Cardiac muscle cell (in vitro differentiated cells and primary cell): ENCODE results near the gene SPTLC3. TPM values are rescaled to one million over a fixed set of nuclear protein-coding genes. Genes with fewer than 3 reads are reported as not detected.

Experiments used
- DNase-seq, 2 donors: peaks; one replicate each; pipeline versions ENCODE4 v3.0.0 to v3.0.0-alpha.2; 2010 to 2017; ENCODE audit warnings: low read depth in 1 of 2, low spot score in 1 of 2
- H3K27ac ChIP-seq: fragments of 200-600 bp; sonication (generic); 2 replicates; pipeline ENCODE4 v1.5.1; 2016
- H3K27me3 ChIP-seq: fragments of 200-600 bp; sonication (generic); 2 replicates; pipeline ENCODE4 v1.6.0; 2016; ENCODE audit warnings: control low read depth
- H3K36me3 ChIP-seq: fragments of 200-600 bp; sonication (generic); 2 replicates; pipeline ENCODE4 v1.5.1; 2016; ENCODE audit warnings: control low read depth
- H3K4me1 ChIP-seq: fragments of 200-600 bp; sonication (generic); 2 replicates; pipeline ENCODE4 v1.8.1; 2017; ENCODE audit warnings: low read depth, mild to moderate bottlenecking, mixed run types
- H3K4me3 ChIP-seq: fragments of 200-600 bp; sonication (generic); 2 replicates; pipeline ENCODE4 v1.5.1; 2016; ENCODE audit warnings: mild to moderate bottlenecking
- H3K9me3 ChIP-seq: fragments of 200-600 bp; sonication (generic); 2 replicates; pipeline ENCODE4 v1.5.1; 2017; ENCODE audit warnings: low read depth, mild to moderate bottlenecking, control low read depth
- CTCF ChIP-seq: IDR thresholded peaks from 2 replicates; pipeline ENCODE4 v1.5.1; 2012; ENCODE audit warnings: low read depth, mild to moderate bottlenecking, low read length
- polyA plus RNA-seq: library from polyadenylated mRNA; unstranded; fragments of >200 nt; fragmentation: Nextera tagmentation; extraction: Ambion mirVana; gene quantifications from 2 replicates; pipeline ENCODE4 v1.2.1, GENCODE V29; 2016
- total RNA-seq: library from RNA; depleted of rRNA; stranded (reverse); fragments of >200 nt; gene quantifications from 2 replicates; pipeline ENCODE4 v1.2.3, GENCODE V29; 2016

SPTLC3 gene
- total and polyA plus RNA-seq, 2 experiments from 2014 or later: 2.2 to 6.2 TPM

GRCh38 chr20:13170771-13171170, 162.0 kb downstream of the SPTLC3 start:
- TF ChIP-seq CTCF: no peak
- H3K27me3 ChIP-seq: no peaks in the 10 kb centered on the region

GRCh38 chr20:13173201-13173600, 164.4 kb downstream of the SPTLC3 start:
- Histone ChIP-seq H3K27me3 (no peaks in the 10 kb centered on the region), H3K4me1 (no peaks in the 10 kb centered on the region), H3K27ac (no peak overlapping the region), H3K9me3 (no peaks in the 10 kb centered on the region), H3K36me3 (no peaks in the 10 kb centered on the region), H3K4me3 (no peak overlapping the region)
- no peak for TF ChIP-seq CTCF
- no peak for DNase-seq

More at GRCh38 chr20:13170771-13171170, 162.0 kb downstream of the SPTLC3 start:
- peaks cover 6% of the 10 kb centered on the region for H3K4me1 ChIP-seq
- H3K4me3 ChIP-seq: no peak overlapping the region
- H3K36me3 ChIP-seq: no peaks in the 10 kb centered on the region
- H3K27ac ChIP-seq: no peak overlapping the region
- H3K9me3 ChIP-seq: no peaks in the 10 kb centered on the region
- no peak for DNase-seq

- Histone ChIP-seq H3K27ac (no peak overlapping the region), H3K4me1 (no peaks in the 10 kb centered on the region), H3K9me3 (no peaks in the 10 kb centered on the region), H3K27me3 (no peaks in the 10 kb centered on the region), H3K36me3 (no peaks in the 10 kb centered on the region), H3K4me3 (no peak overlapping the region)
- DNase-seq: no peak
- no peak for TF ChIP-seq CTCF
These were observed 165.6 kb downstream of the SPTLC3 start for GRCh38 chr20:13174402-13174801.

- H3K36me3 ChIP-seq: no peaks in the 10 kb centered on the region
- H3K4me3 ChIP-seq: no peak overlapping the region
- no peak overlapping the region for H3K27ac ChIP-seq
- H3K27me3 ChIP-seq: no peaks in the 10 kb centered on the region
- H3K4me1 ChIP-seq: no peaks in the 10 kb centered on the region
- no peak for TF ChIP-seq CTCF
- DNase-seq: no peak
- H3K9me3 ChIP-seq: no peaks in the 10 kb centered on the region
These were observed 172.5 kb downstream of the SPTLC3 start for GRCh38 chr20:13180986-13181889.

GRCh38 chr20:13183005-13183404, 174.2 kb downstream of the SPTLC3 start:
- no peak overlapping the region for H3K27ac ChIP-seq
- no peak for DNase-seq
- H3K36me3 ChIP-seq: no peaks in the 10 kb centered on the region
- no peak for TF ChIP-seq CTCF
- H3K4me1 ChIP-seq: no peaks in the 10 kb centered on the region
- H3K9me3 ChIP-seq: no peaks in the 10 kb centered on the region
- H3K4me3 ChIP-seq: no peak overlapping the region
- no peaks in the 10 kb centered on the region for H3K27me3 ChIP-seq
